ENCODE results near the gene TFB1M. TPM values are rescaled to one million over a fixed set of nuclear protein-coding genes. Genes with fewer than 3 reads are reported as not detected.

Gene TFB1M
- total and polyA plus RNA-seq, 9 of the 15 experiments (the other 6 are each of a cell fraction or from before 2014, with no cell fraction given), result 34.6 to 145 (median 40.4) TPM

DNA sequence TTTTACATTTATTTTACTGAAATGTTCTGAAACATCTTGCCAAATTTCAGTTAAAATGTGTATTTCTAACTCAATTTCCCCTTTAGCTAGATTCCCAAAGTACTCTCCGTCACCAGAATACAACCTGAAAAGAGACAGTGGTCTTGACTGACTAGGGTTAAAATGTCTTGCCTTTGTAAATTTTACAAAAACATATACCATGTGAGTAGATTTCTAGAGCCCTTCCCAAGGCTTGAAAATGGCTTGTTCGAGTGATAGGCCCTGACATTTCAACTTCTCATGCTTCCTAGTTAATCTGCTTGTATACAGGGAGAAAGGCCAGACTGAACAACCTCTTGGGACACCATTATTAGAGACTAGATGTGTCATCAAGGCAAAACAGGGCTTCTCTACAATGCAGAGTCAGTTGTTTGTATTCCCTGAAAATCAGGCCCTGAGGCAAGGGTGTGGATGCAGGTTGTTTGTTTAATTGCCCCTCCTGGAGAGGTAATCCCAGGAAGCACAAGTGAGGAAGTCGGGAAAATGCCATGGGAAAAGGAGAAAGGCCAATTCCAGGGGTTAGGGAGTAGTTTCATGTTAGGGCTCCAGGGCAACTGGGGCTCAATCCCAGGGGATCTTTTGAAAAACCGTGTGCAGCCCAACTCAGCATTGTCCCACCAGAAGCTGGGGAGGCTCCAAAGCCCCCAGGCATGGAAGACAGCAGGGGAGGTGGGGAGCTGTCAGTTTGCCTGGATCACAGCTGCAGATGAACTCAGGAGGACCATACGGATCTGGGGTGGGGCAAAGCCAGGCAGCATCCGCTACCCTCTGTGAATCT is 11.6 kb upstream of the TFB1M start:
- Histone ChIP-seq H4K20me1 (replicated peaks; ENCODE audit: control insufficient read depth, insufficient read depth, low read length) (no peaks in the 10 kb centered on the region), H3K9ac (ENCODE audit: insufficient read depth in 1 of 2, low read depth in 2 of 2, low read length in 2 of 2) (no peak overlapping the region), H3K27me3 (ENCODE audit: control insufficient read depth in 2 of 2, insufficient read depth in 2 of 2, low read length in 2 of 2) (peaks cover 2 to 5% of the 10 kb centered on the region in 2 experiments; a peak in 3 of 5 replicates), H3K9me1 (ENCODE audit: control insufficient read depth, insufficient read depth, low read length) (no peaks in the 10 kb centered on the region), H3K79me2 (ENCODE audit: control insufficient read depth, insufficient read depth, low read length) (no peaks in the 10 kb centered on the region), H3K4me1 (replicated peaks in 1 of 2; ENCODE audit: control insufficient read depth in 2 of 2, insufficient read depth in 2 of 2, low read length in 2 of 2) (no peaks in the 10 kb centered on the region; a peak in 1 of 5 replicates), H3K27ac (ENCODE audit: extremely low read depth, low read depth, low read length) (no peak overlapping the region), H3K36me3 (ENCODE audit: control insufficient read depth, insufficient read depth, low read length) (no peaks in the 10 kb centered on the region), H2AFZ (ENCODE audit: low read depth, low read length) (peak overlapping the region; percentile 64), H3K9me3 (replicated peaks; ENCODE audit: control insufficient read depth, insufficient read depth, low read depth, low read length) (no peaks in the 10 kb centered on the region), H3K4me2 (ENCODE audit: insufficient read depth, low read length) (no peak overlapping the region), H3K4me3 (no peak overlapping the region)
- intact Hi-C loops (cut with micrococcal nuclease) (loop anchor here (2.0 to 5.0 kb wide), 4 partner anchors 149 to 1036 kb away; no protein-coding TSS in a partner anchor), in situ Hi-C loops (cut with MboI) (no loop called here)
- BruUV-seq (replicated peaks), result no TSS peak
- TF ChIP-seq HOXB6 (CRISPR knock-in tag; IDR thresholded peaks at IDR 0.05; ENCODE audit: borderline replicate concordance), result no peak
- no peak for TF ChIP-seq FOXA1 (IDR thresholded peaks at IDR 0.05; ENCODE audit: borderline replicate concordance)
- no peak for TF ChIP-seq MBD2 (IDR thresholded peaks at IDR 0.05; ENCODE audit: borderline replicate concordance, low read depth)
- no peak for TF ChIP-seq ZFP36 (IDR thresholded peaks at IDR 0.05; ENCODE audit: low read depth, low read length, partially characterized antibody)
- TF ChIP-seq FUS (optimal IDR thresholded peaks at IDR 0.05; ENCODE audit: low read depth, low read length), result no peak
- no peak for TF ChIP-seq HNRNPLL (IDR thresholded peaks at IDR 0.05; ENCODE audit: low read depth, low read length, poor library complexity, severe bottlenecking)
- TF ChIP-seq, protein P1, sequence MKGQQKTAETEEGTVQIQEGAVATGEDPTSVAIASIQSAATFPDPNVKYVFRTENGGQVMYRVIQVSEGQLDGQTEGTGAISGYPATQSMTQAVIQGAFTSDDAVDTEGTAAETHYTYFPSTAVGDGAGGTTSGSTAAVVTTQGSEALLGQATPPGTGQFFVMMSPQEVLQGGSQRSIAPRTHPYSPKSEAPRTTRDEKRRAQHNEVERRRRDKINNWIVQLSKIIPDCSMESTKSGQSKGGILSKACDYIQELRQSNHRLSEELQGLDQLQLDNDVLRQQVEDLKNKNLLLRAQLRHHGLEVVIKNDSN (CRISPR knock-in tag; IDR thresholded peaks at IDR 0.05), result no peak
- no peak for TF ChIP-seq KHSRP (IDR thresholded peaks at IDR 0.05)
- TF ChIP-seq, protein P2, sequence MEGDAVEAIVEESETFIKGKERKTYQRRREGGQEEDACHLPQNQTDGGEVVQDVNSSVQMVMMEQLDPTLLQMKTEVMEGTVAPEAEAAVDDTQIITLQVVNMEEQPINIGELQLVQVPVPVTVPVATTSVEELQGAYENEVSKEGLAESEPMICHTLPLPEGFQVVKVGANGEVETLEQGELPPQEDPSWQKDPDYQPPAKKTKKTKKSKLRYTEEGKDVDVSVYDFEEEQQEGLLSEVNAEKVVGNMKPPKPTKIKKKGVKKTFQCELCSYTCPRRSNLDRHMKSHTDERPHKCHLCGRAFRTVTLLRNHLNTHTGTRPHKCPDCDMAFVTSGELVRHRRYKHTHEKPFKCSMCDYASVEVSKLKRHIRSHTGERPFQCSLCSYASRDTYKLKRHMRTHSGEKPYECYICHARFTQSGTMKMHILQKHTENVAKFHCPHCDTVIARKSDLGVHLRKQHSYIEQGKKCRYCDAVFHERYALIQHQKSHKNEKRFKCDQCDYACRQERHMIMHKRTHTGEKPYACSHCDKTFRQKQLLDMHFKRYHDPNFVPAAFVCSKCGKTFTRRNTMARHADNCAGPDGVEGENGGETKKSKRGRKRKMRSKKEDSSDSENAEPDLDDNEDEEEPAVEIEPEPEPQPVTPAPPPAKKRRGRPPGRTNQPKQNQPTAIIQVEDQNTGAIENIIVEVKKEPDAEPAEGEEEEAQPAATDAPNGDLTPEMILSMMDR (IDR thresholded peaks at IDR 0.05 in 2 of 3, conservative IDR thresholded peaks at IDR 0.05 in 1 of 3; ENCODE audit: insufficient read depth in 2 of 3, low read depth in 1 of 3, low read length in 3 of 3), result no peak
- POLR2A ChIA-PET, result interaction anchor here (0.7 kb wide), 1 partner anchor 1431 kb away, joined by 3 read pairs; no protein-coding TSS in a partner anchor
- DNase-seq (ENCODE audit: extremely low read depth in 1 of 4, low spot score in 3 of 4), result no peak
- no peak for ATAC-seq
- FAIRE-seq, result no peak
- CTCF ChIA-PET (ENCODE audit: low intra/inter-chr PET ratio), result no interaction called here
- WGBS (ENCODE audit: insufficient coverage, low coverage, missing lambda C conversion rate), result 38% methylated on average over 6 of the region's 6 CpGs
